Measurements from ENCODE around the gene COPS7A.

The COPS7A gene

DNA sequence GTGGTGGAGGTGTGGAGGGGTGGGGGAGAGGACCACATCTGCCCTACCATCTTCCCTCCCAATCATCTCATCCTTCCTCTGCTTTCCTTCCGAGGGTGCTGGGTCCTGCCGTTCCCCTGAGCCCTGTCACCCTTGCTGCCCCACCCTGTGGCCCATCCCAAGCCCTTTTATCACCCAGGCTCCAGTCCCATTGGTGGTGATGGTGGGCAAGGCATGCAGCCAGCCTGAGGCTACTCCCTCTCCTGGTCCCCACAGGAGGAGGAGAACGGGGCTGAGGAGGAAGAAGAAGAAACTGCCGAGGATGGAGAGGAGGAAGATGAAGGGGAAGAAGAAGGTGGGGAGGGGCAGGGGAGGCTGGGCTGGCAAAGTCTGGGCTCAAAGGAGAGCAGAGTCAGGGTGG lies 45.8 kb downstream of the COPS7A start:
- no peak for DNase-seq (ENCODE audit: low read depth, low spot score)

DNA sequence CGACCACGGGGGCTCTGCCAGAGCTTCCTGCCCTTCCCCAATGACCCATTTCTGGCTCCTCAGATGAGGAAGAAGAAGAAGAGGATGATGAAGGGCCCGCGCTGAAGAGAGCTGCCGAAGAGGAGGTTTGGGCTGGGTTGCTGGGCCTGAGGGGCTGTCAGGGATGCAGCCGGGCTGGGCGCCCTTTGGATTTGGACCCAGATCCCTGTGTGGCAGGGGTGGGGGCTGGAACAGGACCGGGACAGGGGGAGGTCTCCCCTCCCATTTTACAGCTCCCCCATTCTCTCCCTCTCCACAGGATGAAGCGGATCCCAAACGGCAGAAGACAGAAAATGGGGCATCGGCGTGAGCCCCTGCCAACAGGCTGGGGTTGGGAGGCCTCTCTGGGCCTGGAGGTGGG lies 46.2 kb downstream of the COPS7A start:
- DNase-seq (ENCODE audit: low read depth, low spot score) = no peak

DNA sequence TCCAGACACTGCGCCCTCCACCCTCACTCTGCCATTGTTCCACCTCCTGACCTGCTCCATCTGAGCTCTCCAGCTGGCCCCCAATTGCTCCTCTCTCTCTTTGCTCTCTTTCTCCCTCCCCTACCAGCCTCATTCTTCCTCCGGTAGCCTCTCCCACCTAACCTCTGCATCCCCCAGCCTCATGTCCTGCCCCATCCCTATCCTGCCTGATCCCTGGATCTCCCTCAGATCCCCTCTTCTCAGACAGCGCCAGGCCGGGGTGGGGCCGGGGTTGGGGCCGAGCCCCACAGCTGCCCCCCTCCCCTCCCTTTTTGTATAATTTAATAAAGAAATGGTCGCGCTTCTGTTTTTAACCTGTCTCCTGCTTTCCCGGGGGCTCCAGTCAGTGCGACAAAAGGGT lies 46.8 kb downstream of the COPS7A start:
- DNase-seq (ENCODE audit: low read depth, low spot score) = no peak

DNA sequence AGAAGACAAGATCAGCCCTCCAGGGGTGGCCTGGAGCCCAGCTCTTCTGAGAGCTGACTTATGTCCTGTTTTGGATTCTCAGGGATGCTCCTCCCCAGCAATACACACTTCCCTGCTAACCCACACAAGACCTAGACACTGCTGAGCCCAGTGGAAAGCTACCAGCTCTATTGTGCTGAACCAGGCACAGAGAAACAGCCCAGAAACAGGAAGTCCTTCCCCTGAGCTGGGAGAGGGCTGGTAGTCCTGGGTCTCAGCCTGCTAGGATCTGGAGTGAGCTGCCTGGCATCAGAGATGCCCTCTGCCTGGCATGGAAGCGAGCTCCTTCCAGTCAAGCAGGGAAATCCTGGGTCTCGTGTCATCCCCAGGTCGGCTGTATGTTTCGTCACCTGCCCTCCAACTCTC lies 47.2 kb downstream of the COPS7A start:
- DNase-seq (ENCODE audit: low read depth, low spot score) = no peak

DNA sequence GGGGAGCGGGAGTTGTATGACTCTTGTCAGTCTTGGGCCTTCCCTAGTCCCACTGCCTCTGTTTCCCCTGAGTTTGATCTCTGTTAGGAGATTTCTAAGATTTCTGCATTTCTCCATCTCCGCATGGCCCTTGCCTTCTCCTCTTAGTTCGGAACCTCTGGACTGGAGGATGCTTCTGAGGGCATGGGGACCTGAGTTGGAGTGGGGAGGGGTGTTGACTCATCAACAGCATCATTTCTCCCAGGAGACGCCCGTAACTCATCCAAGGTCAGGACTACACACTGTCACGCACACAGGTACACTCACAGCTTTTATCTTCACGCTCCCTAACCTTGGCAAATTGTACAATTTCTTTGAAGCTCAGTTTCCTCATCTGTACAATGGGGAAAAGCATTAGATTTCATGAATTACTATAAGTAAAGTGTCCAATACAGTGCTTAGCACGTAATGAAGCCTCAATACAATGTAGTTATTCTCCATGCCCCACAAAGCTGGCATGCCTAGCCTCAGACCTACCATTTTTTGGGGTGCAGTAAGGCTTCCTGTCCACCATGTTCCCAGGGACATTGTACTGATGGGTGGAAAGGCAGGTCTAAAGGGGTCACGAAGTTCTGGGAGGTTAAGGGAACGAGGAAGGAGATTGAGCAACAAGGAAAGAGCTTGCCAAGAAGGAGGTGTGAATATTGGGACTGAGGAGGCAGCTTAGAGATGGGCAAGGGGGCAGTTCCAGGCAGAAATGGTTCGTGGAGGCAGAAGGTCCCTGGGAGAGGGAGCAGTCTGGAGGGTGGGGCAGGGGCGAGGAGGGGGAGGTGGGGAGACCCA lies 47.9 kb downstream of the COPS7A start:
- DNase-seq (ENCODE audit: low read depth, low spot score) = no peak

DNA sequence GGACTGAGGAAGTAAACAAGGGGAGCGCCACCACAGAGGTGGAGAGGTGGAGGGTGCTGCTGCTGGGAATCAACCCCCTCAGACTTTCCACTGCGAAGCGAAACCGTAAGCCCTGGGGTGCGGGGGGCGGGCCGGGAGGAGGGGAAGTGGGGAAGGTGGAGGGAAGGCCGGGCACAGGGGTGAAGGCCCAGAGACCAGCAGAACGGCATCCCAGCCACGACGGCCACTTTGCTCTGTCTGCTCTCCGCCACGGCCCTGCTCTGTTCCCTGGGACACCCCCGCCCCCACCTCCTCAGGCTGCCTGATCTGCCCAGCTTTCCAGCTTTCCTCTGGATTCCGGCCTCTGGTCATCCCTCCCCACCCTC lies 48.5 kb downstream of the COPS7A start, which contains the start of gene LAG3:
TSS of gene LAG3 (plus strand) at position 190 of the 365 bp plus-strand sequence. CDS start 333 bp downstream, outside the sequence.
- no peak for DNase-seq (ENCODE audit: low read depth, low spot score)

DNA sequence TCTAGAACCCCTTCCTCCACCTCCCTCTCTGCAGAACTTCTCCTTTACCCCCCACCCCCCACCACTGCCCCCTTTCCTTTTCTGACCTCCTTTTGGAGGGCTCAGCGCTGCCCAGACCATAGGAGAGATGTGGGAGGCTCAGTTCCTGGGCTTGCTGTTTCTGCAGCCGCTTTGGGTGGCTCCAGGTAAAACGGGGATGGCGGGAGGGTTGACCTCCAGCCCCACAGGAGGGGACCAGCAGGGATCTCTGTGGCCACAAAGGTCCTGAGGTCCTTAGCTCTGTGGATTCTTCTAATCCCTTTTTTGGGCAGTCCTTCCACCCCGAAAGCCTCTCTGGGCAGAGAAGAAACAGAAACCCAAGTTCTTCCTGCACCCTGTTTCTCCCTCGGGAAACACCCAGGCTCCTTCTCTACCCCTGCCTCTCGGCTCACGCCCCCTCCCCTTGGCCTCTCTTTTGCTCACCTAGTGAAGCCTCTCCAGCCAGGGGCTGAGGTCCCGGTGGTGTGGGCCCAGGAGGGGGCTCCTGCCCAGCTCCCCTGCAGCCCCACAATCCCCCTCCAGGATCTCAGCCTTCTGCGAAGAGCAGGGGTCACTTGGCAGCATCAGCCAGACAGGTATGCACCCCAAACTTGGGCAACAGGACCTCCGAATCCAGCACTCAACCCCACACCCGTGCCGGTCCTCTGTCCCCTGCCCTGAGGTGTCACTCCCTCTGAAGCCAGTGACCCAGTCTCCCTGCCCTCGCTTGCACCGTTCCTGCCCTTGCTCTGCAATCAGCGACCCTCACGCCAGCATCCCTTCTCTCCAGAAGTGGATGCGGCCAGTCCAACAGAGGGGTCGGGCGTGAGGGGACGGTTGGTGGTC lies 49.1 kb downstream of the COPS7A start:
- DNase-seq (ENCODE audit: low read depth, low spot score) = no peak

DNA sequence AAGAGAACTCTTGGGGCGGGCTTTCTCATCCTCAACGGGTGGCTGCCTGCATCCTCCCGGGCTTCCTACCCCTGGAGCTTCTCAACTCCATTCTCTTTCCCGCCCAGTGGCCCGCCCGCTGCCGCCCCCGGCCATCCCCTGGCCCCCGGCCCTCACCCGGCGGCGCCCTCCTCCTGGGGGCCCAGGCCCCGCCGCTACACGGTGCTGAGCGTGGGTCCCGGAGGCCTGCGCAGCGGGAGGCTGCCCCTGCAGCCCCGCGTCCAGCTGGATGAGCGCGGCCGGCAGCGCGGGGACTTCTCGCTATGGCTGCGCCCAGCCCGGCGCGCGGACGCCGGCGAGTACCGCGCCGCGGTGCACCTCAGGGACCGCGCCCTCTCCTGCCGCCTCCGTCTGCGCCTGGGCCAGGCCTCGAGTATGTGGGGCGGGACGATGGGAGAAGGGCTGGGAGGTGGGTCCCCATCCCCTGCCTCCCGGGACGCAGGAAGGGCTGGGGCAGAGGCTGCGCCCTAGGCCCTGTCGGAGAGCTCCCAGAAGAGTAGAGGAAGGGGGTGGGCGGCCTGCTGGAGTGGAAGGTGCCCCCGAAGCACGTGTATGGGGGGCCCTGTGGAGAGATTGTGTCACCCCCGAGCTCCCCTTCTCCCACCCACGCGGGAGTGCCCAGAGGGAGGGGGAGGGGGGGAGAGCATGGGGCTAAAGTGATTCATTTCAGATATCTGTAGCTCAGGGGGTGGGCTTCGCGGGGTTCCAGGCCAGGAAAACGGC lies 49.9 kb downstream of the COPS7A start:
- DNase-seq (ENCODE audit: low read depth, low spot score) = no peak

DNA sequence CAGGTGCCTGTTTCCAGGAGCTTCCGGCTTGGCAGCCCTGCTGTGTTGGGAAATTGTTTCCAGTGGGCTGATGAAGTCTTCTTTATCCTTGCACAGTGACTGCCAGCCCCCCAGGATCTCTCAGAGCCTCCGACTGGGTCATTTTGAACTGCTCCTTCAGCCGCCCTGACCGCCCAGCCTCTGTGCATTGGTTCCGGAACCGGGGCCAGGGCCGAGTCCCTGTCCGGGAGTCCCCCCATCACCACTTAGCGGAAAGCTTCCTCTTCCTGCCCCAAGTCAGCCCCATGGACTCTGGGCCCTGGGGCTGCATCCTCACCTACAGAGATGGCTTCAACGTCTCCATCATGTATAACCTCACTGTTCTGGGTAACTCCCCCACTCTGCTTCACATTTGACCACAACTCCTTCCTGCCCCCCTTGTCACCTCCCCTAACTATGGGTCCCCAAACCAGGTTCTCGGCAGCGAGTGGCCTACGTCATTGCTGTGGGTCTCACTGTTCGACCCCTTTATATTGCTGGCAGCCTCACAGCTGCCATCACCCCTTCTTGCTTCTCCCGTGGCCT lies 50.7 kb downstream of the COPS7A start:
- no peak for DNase-seq (ENCODE audit: low read depth, low spot score)

DNA sequence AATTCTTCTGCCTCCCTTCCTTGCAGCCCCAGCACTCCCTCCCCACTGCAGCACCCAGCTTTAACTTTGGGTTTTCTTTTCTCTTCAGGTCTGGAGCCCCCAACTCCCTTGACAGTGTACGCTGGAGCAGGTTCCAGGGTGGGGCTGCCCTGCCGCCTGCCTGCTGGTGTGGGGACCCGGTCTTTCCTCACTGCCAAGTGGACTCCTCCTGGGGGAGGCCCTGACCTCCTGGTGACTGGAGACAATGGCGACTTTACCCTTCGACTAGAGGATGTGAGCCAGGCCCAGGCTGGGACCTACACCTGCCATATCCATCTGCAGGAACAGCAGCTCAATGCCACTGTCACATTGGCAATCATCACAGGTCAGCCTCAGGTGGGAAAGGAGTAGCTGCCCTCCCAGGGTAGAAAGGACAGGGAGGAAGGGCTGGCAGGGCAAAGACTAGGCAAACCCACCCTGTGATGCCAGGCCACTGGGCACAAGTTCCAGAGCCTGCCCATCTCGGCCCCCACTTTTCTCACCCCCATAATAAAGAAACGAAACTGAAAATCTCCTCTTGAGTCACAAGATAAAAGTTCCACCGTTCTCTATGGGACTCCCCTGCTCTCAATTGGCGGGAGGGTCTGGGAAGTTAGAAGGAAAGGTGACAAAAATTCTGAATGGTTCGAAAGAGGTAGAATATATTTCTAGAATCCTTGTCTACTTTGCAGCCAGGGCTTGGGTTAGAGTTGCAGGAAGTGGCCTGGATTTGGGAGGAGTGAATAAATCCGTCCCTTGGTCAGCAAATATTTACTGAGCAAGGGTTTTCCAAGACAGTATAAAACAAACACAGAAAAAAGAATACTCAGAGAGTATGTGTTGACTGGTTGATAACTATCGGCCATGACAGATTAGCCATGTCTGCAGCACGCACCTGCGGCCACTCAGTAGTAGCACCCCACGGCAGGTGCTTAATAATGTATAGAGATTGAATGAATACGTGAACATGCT lies 51.6 kb downstream of the COPS7A start:
- no peak for DNase-seq (ENCODE audit: low read depth, low spot score)

DNA sequence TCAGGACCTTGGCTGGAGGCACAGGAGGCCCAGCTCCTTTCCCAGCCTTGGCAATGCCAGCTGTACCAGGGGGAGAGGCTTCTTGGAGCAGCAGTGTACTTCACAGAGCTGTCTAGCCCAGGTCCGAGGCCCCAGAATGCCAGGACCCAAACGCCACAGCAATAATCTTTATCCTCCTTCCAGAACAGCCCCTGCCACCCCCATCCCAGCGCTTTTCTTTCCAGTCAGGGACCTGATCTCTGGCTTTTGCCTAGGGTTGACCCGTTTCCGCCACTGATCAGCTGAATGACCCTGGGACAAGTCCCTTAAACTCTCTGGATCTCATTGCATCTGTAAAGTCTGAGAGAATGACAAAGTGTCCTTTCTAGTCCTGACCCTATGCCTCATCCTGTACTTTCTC lies 53.5 kb downstream of the COPS7A start:
- no peak for DNase-seq (ENCODE audit: low read depth, low spot score)

DNA sequence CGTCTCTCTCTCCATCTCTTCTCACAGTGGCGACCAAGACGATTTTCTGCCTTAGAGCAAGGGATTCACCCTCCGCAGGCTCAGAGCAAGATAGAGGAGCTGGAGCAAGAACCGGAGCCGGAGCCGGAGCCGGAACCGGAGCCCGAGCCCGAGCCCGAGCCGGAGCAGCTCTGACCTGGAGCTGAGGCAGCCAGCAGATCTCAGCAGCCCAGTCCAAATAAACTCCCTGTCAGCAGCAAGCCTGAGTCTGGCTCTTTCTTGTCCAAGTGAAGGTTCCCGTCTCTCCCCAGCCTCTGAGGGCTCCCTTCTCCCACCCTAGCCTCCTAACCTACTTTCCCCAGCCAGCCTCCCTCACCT lies 54.3 kb downstream of the COPS7A start:
- no peak for DNase-seq (ENCODE audit: low read depth, low spot score)

DNA sequence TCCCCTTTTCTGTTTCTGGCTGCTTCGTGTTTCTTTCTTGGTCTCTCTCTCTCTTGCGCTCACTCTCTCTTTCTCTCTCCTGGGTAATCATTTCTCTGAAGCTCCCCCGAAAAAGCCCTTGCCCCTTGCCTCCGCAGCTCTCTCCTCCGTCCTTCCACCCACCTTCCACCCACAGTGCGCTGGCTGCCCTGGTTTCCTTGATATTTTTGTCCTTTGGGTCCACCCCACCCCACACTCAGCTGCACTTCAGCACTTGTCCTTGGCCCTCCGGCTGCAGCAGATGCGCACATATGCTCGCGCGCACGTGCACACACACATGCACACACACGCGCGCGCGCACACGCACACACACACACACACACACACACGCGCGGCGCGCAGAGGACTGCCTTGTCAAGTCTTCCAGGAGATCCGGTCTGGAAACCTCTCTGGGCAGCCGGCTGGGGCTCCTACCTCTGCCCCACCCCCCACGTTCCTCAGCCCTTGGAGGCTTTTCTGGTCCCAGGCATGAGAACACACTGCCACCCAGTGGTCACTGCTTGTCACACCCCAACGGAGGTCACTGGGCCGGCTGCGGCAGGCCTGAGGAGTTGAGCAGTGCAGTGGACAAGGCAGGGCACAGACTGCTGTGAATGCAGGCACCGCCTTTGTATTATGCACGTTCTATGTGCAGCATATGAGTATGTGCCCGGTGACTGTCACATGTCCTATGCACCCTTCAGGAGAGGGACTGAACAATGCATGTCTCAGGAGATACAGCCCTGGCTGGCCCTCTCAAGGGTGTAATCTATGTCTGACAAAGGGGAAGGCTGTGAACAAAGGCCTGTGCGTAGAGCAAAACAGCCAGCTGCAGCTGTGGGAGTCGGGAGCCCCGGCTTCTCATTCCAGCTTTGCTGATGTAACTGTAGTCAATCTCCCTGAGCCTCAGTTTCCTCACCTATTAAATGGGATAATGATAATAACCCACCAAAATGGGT lies 55.0 kb downstream of the COPS7A start:
- peak; percentile 81 for DNase-seq (ENCODE audit: low read depth, low spot score)

DNA sequence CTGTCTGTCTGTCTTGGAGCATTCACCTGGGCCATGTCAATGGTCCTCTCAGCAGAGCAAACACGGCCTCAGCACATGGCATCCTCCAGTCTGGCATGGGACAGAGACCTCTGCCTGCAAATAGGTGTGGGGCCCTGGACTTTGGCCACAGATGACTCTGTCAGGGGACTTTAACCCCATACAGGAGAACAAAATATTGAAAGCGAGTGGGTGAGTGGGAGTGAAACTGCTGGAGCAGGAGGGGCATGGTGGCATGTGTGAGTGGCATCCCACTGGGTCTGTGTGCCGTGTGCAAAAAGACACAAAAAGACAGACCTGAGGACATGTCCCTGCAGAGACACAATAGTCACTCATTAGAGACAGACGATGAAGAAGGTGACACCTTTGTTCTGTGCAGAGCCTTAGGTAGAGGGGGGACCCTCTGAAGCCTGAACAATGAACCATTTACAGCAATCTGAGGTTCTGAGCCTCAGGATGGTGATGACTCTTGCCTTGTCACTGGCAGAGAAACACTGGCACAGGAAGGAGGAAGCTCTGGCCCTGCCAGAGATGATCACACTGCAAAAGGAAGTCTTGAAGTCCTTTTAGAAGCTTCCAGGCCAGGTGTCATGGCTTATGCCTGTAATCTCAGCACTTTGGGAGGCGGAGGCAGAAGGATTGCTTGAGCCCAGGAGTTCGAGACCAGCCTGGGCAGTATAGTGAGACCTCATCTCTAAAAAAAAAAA lies 56.0 kb downstream of the COPS7A start:
- DNase-seq (ENCODE audit: low read depth, low spot score) = no peak

DNA sequence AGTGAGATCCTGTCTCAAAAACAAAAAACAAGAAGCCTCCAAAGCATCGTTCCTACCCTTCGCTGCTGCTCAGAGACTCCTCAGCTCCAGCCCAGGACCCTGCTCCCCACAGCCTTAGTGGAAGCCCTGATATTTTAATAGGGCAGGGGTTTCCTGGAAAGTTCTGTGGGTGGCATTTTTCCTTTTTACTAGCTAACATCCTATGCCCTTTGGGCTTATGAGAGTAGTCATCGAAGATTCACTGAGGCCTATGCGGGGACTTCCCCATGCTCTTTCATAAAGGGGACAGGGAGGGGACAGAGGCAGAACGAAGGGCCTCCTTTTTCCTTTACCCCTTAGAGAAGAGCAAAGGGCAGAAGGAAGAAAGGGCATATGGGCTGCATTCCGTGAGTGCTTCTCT lies 56.7 kb downstream of the COPS7A start:
- no peak for DNase-seq (ENCODE audit: low read depth, low spot score)

All from activated naive CD8-positive, alpha-beta T cell treated with anti-CD3 and anti-CD28 coated beads, Interleukin-2, amount 50 U/mL, for 16 hours (primary cell).